HG03469 (cell line): ENCODE data around the gene VSIR.

ENCODE experiments used
- ATAC-seq: cut with Tn5 transposase; IDR thresholded peaks from one replicate; pipeline ENCODE4 v1.9.1; 2021; ENCODE audit warnings: mild to moderate bottlenecking, moderate library complexity, moderate number of reproducible peaks; ENCODE audit not compliant: unreplicated experiment

The VSIR gene

DNA sequence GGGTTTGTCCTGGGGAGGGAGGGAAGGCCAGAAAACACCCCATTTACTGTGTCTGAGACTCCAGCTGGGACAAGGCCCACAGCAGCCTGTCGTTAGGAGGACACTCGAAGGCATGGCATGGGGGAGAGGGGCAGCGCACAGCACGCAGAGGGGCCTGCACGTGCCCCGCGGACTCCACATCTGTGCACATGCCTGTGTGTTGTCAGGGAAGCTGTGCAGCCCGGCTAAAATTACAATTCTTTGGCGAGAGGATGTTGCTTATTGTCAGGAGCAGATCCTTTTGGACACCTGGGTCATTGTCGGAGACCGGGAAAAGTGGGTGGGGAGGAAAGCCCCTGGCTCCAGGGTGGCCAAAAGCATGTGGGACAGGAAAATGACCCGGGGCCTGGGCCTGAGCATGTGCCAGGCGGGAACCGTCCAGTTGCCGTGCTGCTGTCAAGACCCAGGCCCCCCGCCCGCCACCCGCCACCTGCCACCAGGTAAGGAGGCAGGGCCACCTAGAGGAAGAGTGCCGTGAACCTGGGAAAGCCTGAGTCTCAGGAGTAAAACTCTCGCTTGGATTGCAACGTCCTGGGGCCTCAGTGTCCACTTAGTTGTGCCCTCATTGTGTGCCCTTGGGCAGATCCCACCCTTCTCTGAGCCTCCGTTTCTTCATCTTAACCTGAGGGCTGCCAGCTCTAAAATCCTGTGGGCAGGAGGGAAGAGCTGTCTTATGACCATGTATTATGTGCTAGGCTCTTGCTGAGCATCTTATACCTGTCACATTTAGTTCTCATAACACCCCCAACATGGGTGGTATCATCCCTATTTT, 7.2 kb downstream of the VSIR start:
- ATAC-seq = no peak

- no peak for ATAC-seq
Measured at GRCh38 chr10:71765176-71765904, 8.0 kb downstream of the VSIR start.

GRCh38 chr10:71763352-71764127, 9.8 kb downstream of the VSIR start:
- no peak for ATAC-seq

DNA sequence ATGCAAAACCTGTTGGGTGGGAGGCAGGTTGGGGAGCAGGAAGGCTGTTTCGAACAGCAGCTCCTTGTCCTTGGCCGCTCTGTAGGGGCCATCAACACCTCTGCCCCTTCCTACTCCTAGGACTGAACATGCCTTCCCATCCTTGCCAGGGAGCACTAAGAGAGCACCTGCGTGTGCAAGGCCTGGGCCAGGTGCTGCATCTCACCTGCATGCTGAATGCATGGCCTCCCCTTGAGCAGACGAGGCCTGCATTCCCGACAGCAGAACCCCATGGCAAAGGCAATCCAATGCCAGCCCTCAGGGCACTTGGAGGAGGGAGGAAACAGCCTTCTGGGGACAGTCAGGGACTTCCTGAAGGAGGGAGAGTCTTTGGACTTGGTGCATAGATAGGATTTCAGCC, 11.0 kb downstream of the VSIR start:
- no peak for ATAC-seq

GRCh38 chr10:71761541-71762113, 11.7 kb downstream of the VSIR start:
- ATAC-seq = no peak

DNA sequence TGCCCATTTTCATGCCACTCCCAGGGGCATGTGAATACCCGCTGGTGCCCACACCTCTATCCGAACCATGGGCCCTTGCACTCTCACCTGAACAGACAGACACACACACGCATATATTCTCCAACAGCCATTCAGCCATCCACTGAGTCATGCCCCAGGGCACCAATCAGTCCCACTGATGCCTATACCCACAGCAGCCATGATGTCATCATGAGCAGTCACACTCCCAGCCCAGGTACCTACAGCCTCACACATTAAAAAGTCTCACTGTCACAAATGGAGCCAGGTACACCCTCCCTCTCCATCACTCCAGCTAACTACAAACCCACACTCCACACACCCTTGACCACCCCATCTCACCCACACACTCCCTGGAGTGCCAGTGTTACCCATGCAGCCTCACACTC, 12.2 kb downstream of the VSIR start:
- no peak for ATAC-seq

DNA sequence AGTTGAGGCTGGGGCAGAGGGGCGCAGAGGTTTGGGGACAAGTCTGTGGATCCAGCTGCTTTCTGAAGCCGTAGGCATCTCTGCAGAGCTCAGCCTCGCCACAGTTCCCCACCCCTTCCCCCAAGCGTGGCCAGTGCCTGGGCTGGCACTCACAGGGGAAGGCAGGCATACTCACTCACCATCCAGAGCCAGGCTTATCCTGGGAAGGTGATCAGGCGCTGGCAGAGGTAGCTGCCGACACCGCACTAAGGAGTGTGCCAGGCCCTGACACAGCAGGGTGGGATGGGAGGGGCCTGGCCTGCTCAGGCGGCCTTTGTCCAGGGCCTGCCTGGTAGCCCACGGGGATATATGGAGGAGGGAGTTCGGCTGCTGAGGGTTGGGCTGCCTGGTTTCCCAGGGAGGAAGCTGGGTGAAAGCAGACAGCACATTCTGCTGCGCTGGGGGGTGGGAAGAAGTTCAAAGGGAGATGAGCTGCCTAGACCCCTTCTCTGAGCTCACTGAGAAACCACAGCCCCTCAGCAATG, 15.9 kb downstream of the VSIR start:
- no peak for ATAC-seq

DNA sequence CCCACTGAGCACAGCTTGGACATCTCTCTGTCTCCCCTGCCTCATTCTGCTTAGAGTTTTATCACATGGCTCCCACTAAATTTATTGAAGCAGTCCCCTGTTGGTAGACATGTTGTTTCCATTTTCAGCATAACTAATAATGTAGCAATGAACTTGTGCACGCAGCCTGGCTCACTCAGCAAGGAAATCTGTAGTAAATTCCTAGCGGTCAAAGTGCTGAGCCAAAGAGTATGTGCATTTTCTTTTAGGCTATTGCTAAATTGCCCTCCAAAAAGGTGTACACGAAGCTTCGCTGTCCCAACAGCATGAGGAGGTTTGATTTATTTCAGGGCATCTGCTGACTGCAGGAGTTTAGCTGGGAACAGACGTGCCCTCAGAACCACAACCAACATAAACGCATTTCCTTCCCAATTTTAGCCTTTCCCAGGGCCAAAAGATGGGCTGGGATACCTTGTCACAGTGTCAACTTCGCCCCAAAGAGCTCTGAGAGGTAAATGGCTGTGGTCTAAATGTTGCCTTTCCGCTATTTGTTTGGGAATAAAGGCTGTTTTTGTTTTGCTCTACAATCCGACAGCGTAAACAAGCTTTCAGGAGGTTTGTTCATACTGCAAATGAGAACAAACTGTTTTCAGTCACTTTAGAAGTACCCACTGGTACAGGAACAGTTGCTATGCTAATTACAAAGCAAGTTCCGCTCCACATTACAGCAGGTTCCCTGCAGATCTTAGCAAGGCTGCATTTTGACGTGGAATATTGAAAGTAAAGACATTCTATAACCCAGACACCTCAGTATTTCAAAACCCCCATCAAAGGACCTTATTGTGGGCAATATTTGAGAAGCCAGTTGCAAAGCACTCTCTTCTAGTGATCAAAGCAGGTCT, 16.8 kb downstream of the VSIR start:
- ATAC-seq = no peak

GRCh38 chr10:71755179-71755879, 18.0 kb downstream of the VSIR start:
- no peak for ATAC-seq

DNA sequence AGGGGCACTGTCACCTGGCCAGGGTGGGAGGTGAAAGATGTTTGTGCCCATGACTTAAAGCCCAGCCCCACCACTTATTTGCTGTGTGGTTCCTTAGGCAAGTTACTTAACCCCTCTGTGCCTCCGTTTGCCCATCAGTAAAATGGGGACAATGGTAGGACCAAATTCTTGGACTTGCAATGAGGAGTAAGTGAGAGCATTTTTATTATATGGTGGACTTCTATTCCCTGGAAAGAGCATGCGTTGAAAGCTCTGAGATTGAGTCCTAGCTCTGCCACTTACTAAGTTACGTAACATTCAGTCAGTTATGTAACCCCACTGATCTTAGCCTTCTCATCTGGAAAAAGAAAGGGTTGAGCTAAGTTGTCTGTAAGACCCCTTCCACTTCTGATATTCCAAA, 18.8 kb downstream of the VSIR start:
- ATAC-seq = no peak

DNA sequence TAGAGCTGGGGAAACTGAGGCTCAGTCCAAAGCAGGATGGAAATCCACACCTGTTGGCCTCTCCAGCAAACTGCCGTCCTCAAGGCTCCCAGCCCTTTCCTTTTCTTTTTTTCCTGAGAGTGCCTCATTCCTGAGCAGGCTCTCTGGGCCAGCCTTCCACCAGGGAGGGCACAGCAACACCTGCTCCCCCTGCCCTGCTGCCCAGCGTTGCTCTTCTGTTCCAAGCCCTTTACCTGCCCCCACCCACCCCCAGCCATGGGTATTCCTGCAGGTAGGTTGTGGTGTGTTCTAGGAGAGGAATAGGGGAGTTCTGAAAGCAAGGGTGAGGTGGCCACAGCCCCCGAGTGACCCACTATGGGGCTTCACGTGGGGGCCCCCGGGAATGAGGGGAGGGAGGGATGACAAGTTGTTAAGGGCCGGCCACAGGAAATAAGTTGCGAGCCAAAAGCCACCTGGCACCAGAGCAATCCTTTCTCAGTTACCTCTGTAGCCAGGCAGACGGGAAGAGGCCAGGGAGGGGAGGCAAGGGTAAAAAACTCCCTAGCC, 19.3 kb downstream of the VSIR start:
- ATAC-seq = no peak

- no peak for ATAC-seq
Measured at GRCh38 chr10:71753091-71753959, 20.0 kb downstream of the VSIR start.

DNA sequence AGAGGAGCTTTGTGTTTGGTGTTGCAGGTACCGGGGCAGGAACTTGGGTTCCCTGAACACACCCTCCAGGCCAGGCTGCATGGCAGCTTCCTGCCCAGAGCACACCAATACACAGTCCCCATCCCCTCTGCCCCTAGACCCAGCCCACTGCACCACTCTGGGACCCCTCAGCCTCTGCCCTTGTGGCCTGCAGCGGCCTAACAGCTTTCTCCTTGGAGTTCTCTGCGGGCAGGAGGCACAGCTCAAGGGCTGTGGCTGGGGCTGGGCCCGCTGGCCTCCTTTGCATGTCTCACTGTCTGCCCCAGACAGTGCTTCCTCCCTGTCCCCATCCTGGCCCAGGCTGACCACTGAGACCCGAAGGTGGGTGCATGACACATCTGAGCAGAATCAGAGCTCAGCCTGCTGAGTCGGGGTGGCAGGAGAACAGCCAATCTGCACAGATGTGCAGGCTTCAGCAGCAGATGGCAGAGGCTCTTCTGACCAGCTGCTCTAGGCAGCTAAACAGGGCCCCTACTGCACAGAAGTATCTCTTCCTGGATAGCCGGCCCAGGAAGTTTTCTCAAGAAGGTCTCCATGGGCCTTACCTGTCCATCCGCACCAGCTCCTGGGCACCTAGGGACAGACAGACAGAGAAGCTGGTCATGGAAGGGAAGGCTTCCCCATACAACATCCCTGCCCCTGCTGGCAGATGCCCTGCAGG, 20.8 kb downstream of the VSIR start:
- ATAC-seq = no peak

DNA sequence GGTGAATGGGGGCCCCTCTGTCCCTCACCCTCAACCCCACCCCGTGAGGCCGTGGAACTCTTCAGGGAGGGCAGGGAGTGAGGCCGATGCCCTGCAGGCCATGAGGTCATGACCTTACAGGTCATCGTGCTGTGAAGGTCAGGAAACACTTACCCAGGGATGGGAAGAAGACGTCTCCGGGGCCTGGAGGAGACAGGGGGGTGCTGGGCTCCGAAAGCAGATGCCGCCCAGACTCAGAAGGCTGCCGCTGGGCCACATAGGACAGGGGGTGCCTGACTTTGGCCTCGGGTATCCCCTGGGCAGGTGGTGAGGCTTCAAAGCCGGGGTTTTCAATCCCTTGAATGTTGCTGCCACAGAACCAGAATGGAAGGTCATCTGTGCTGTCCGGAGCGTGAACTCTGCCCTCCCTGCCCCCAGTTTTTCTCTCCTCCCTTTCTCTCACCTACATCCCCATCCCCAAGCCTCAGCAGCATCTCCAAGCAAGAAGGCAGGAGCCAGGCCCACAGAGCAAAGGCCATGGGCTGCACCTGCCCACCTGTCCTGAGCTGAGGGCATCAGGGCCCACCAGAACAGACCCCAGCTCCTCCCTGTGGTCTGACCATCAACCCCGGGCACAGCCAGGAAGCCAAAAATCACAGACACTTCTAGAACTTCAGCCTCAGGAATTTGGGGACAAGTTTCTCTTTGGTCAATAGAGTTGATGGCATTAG, 21.6 kb downstream of the VSIR start:
- no peak for ATAC-seq

- ATAC-seq = no peak
Measured at GRCh38 chr10:71750986-71751385, 22.3 kb downstream of the VSIR start.

- no peak for ATAC-seq
Measured at GRCh38 chr10:71750124-71750841, 23.0 kb downstream of the VSIR start.
